Liver (tissue), 9 donors: Measurements from ENCODE around the gene TTC24. TPM values are rescaled to one million over a fixed set of nuclear protein-coding genes. Genes with fewer than 3 reads are reported as not detected.

Experiments
- DNase-seq: peaks from one replicate; pipeline ENCODE4 v3.0.0-alpha.2; 2017; ENCODE audit warnings: low spot score
- H3K27ac ChIP-seq, 2 donors: one replicate each; pipeline ENCODE4 v1.7.0; 2013; ENCODE audit warnings: inconsistent platforms in 2 of 2, low read length in 2 of 2, control low read depth in 1 of 2, low read depth in 1 of 2, mild to moderate bottlenecking in 1 of 2
- H3K27me3 ChIP-seq, 4 donors: one replicate each; pipeline versions ENCODE4 v1.6.1 to v1.7.0; 2013; ENCODE audit warnings: low read length in 3 of 4, inconsistent platforms in 1 of 4, mild to moderate bottlenecking in 1 of 4, moderate library complexity in 1 of 4; ENCODE audit not compliant: control insufficient read depth in 4 of 4, insufficient read depth in 4 of 4
- H3K36me3 ChIP-seq, 4 donors: one replicate each; pipeline versions ENCODE4 v1.6.1 to v1.7.0; 2013; ENCODE audit warnings: low read length in 3 of 4, mild to moderate bottlenecking in 3 of 4, low read depth in 1 of 4, moderate library complexity in 1 of 4; ENCODE audit not compliant: control insufficient read depth in 4 of 4, insufficient read depth in 3 of 4
- H3K4me1 ChIP-seq, 4 donors: one replicate each; pipeline versions ENCODE4 v1.6.1 to v1.7.0; 2013; ENCODE audit warnings: low read length in 3 of 4, mild to moderate bottlenecking in 3 of 4, moderate library complexity in 1 of 4; ENCODE audit not compliant: control insufficient read depth in 4 of 4, insufficient read depth in 4 of 4
- H3K4me3 ChIP-seq, 3 donors: one replicate each; pipeline versions ENCODE4 v1.6.1 to v1.7.0; 2013; ENCODE audit warnings: low read length in 3 of 3, control low read depth in 1 of 3, low read depth in 1 of 3, mild to moderate bottlenecking in 1 of 3
- H3K9ac ChIP-seq, 2 donors: one replicate each; pipeline ENCODE4 v1.7.0; 2013; ENCODE audit warnings: low read length in 2 of 2, mild to moderate bottlenecking in 2 of 2, moderate library complexity in 2 of 2, control low read depth in 1 of 2, low read depth in 1 of 2
- H3K9me3 ChIP-seq, 4 donors: one replicate each; pipeline versions ENCODE4 v1.6.1 to v1.7.0; 2013; ENCODE audit warnings: low read length in 3 of 4; ENCODE audit not compliant: control insufficient read depth in 4 of 4
- EGR1 ChIP-seq, 2 donors: IDR thresholded peaks; 2 replicates each; pipeline ENCODE4 v1.6.1; 2016 to 2018; ENCODE audit warnings: antibody characterized with exemption in 2 of 2, low read depth in 2 of 2
- FOXA1 ChIP-seq: IDR thresholded peaks from 2 replicates; pipeline ENCODE4 v1.6.1; 2016; ENCODE audit warnings: antibody characterized with exemption
- FOXA2 ChIP-seq: IDR thresholded peaks from 2 replicates; pipeline ENCODE4 v1.6.1; 2016; ENCODE audit warnings: antibody characterized with exemption
- GABPA ChIP-seq, 2 donors: IDR thresholded peaks in 1 of 2; conservative IDR thresholded peaks in 1 of 2; 2 replicates each; pipeline ENCODE4 v1.6.1; 2016; ENCODE audit warnings: antibody characterized with exemption in 2 of 2, mild to moderate bottlenecking in 1 of 2, moderate library complexity in 1 of 2
- HNF4A ChIP-seq, 2 donors: conservative IDR thresholded peaks; 2 replicates each; pipeline ENCODE4 v1.6.1; 2016; ENCODE audit warnings: antibody characterized with exemption in 2 of 2, mild to moderate bottlenecking in 2 of 2
- HNF4G ChIP-seq: IDR thresholded peaks from 2 replicates; pipeline ENCODE4 v1.6.1; 2016; ENCODE audit warnings: antibody characterized with exemption
- JUND ChIP-seq, 2 donors: IDR thresholded peaks; 2 replicates each; pipeline ENCODE4 v1.6.1; 2016; ENCODE audit warnings: antibody characterized with exemption in 2 of 2
- NR2F2 ChIP-seq: IDR thresholded peaks from 2 replicates; pipeline ENCODE4 v1.6.1; 2016; ENCODE audit warnings: antibody characterized with exemption
- RAD21 ChIP-seq, 2 donors: IDR thresholded peaks; 2 replicates each; pipeline ENCODE4 v1.6.1; 2016; ENCODE audit warnings: antibody characterized with exemption in 2 of 2, mild to moderate bottlenecking in 2 of 2
- RXRA ChIP-seq, 2 donors: IDR thresholded peaks; 2 replicates each; pipeline ENCODE4 v1.6.1; 2017 to 2018; ENCODE audit warnings: antibody characterized with exemption in 2 of 2, mild to moderate bottlenecking in 1 of 2
- SP1 ChIP-seq: IDR thresholded peaks from 2 replicates; pipeline ENCODE4 v1.6.1; 2018; ENCODE audit warnings: antibody characterized with exemption, mild to moderate bottlenecking
- TAF1 ChIP-seq: conservative IDR thresholded peaks from 2 replicates; pipeline ENCODE4 v1.6.1; 2016; ENCODE audit warnings: antibody characterized with exemption, mild to moderate bottlenecking
- YY1 ChIP-seq: IDR thresholded peaks from 2 replicates; pipeline ENCODE4 v1.6.1; 2016; ENCODE audit warnings: antibody characterized with exemption, mild to moderate bottlenecking
- WGBS: extraction: QIAGEN DNeasy Blood & Tissue Kit; methylation state at CpG from one replicate; pipeline ENCODE4 v1.1.7; 2013; 5-methylcytosine and 5-hydroxymethylcytosine counted together
- polyA plus RNA-seq, 2 donors: library from polyadenylated mRNA; stranded (reverse) in 1 of 2; unstranded in 1 of 2; fragments of 200-250 nt in 1 of 2; fragments of >200 nt in 1 of 2; fragmentation: Nextera tagmentation in 1 of 2; extraction: Ambion mirVana in 1 of 2; gene quantifications; one replicate each; pipeline versions ENCODE4 v1.2.1 to v1.2.3, GENCODE V29; 2013 to 2015
- total RNA-seq, 2 donors: library from RNA; depleted of rRNA; stranded (reverse); fragments of >200 nt; gene quantifications; one replicate each; pipeline ENCODE4 v1.2.3, GENCODE V29; 2014
- TF ChIP-seq, protein P1 (sequence below): IDR thresholded peaks from 2 replicates; pipeline ENCODE4 v1.6.1; 2016; ENCODE audit warnings: antibody characterized with exemption, mild to moderate bottlenecking
- TF ChIP-seq, protein P2 (sequence below): IDR thresholded peaks from 2 replicates; pipeline ENCODE4 v1.6.1; 2016; ENCODE audit warnings: antibody characterized with exemption
- TF ChIP-seq, protein P3 (sequence below): IDR thresholded peaks from 2 replicates; pipeline ENCODE4 v1.6.1; 2016; ENCODE audit warnings: antibody characterized with exemption
- TF ChIP-seq, protein P4 (sequence below): fragments of 150-350 bp; IDR thresholded peaks from 2 replicates; pipeline ENCODE4 v1.5.1; 2017; ENCODE audit warnings: improper control_type of control experiment, low read depth, low read length; ENCODE audit not compliant: missing input control
- TF ChIP-seq, protein P5 (sequence below): IDR thresholded peaks from 2 replicates; pipeline ENCODE4 v1.6.1; 2016; ENCODE audit warnings: antibody characterized with exemption
- donor health status: healthy.
- donor health status: healthy.
- donor health status: healthy.
- donor health status: healthy.
- donor health status: healthy.

TTC24 gene
- total and polyA plus RNA-seq, 4 donors = 0.08 to 0.14 (median 0.10) TPM; not detected in 1

DNA sequence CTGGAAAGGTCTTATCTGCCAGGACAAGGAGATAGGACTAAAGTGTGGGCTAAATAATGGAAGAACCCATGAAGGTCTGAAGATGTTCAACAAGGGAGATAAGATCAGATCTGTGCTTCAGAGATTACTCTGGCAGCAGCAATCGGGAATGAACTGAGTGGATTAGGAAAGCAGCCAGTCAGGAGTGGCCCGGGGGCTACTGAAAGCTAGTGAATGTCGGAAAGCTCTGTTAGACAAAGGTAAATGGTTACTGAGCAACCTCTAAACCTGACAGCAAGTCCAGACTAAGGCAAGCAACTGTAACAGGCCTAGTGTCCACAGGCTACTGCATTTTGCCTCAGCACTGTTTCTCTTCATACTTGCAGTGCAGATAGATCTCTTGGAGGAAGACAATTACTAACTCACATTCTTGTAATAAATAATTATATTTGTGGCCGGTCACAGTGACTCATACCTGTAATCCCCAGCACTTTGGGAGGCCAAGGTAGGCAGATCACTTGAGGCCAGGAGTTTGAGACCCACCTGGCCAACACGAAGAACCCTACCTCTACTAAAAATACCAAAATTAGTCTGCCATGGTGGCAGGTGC is 19.6 kb upstream of the TTC24 start:
- Histone ChIP-seq H3K27me3 (no peaks in the 10 kb centered on the region), H3K4me3 (no peak overlapping the region), H3K9ac (no peak overlapping the region), H3K27ac (no peak overlapping the region), H3K36me3 (no peaks in the 10 kb centered on the region), H3K4me1 (no peaks in the 10 kb centered on the region), H3K9me3 (no peaks in the 10 kb centered on the region)
- TF ChIP-seq JUND (IDR thresholded peaks at IDR 0.05) (no peak), FOXA1 (no peak), FOXA2 (no peak)
- no peak for DNase-seq
- WGBS = 75% methylated on average over 5 of the region's 5 CpGs

DNA sequence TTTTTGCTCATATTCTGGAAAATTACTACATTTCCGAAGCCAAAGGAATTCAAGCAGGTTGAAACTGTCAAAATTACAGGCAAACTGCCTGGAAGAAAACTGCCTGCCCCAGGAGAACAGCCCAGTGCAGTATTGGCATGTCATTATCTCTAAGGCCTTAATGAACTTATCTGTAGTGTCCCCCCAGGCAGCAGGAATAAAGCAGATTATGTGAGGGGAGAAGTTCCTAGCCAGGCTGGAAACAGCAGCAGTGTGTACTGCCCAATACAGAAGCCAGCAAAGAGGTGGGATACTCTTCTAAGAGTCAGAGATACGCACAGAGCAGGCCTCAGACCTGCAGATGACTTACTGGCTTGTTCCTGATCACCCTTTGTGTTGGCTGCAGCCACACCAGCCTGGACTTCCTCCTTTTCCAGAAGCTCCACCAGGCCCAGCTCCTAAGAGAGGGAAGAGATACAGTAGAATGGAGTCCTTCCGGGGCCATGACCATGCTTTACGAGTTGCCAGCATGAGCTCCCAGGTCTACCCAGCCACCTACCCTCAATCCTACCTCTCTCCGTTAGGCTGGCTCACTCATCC is 18.8 kb upstream of the TTC24 start:
- DNase-seq = no peak
- Histone ChIP-seq H3K9me3 (no peaks in the 10 kb centered on the region), H3K27ac (no peak overlapping the region), H3K4me1 (no peaks in the 10 kb centered on the region), H3K27me3 (no peaks in the 10 kb centered on the region), H3K36me3 (no peaks in the 10 kb centered on the region), H3K4me3 (no peak overlapping the region), H3K9ac (no peak overlapping the region)
- TF ChIP-seq NR2F2 (no peak), FOXA2 (no peak), GABPA (IDR thresholded peaks at IDR 0.05 in 1 of 2, conservative IDR thresholded peaks at IDR 0.05 in 1 of 2) (no peak), TAF1 (no peak), FOXA1 (no peak), HNF4G (no peak), HNF4A (conservative IDR thresholded peaks at IDR 0.05) (no peak), EGR1 (IDR thresholded peaks at IDR 0.05; ENCODE audit: low read depth in 2 of 2) (no peak), RAD21 (IDR thresholded peaks at IDR 0.05) (no peak), RXRA (IDR thresholded peaks at IDR 0.05) (no peak), JUND (IDR thresholded peaks at IDR 0.05) (no peak), YY1 (no peak), SP1 (no peak)
- TF ChIP-seq, protein P1, sequence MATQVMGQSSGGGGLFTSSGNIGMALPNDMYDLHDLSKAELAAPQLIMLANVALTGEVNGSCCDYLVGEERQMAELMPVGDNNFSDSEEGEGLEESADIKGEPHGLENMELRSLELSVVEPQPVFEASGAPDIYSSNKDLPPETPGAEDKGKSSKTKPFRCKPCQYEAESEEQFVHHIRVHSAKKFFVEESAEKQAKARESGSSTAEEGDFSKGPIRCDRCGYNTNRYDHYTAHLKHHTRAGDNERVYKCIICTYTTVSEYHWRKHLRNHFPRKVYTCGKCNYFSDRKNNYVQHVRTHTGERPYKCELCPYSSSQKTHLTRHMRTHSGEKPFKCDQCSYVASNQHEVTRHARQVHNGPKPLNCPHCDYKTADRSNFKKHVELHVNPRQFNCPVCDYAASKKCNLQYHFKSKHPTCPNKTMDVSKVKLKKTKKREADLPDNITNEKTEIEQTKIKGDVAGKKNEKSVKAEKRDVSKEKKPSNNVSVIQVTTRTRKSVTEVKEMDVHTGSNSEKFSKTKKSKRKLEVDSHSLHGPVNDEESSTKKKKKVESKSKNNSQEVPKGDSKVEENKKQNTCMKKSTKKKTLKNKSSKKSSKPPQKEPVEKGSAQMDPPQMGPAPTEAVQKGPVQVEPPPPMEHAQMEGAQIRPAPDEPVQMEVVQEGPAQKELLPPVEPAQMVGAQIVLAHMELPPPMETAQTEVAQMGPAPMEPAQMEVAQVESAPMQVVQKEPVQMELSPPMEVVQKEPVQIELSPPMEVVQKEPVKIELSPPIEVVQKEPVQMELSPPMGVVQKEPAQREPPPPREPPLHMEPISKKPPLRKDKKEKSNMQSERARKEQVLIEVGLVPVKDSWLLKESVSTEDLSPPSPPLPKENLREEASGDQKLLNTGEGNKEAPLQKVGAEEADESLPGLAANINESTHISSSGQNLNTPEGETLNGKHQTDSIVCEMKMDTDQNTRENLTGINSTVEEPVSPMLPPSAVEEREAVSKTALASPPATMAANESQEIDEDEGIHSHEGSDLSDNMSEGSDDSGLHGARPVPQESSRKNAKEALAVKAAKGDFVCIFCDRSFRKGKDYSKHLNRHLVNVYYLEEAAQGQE = no peak
- TF ChIP-seq, protein P2, sequence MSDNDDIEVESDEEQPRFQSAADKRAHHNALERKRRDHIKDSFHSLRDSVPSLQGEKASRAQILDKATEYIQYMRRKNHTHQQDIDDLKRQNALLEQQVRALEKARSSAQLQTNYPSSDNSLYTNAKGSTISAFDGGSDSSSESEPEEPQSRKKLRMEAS = no peak
- TF ChIP-seq, protein P3, sequence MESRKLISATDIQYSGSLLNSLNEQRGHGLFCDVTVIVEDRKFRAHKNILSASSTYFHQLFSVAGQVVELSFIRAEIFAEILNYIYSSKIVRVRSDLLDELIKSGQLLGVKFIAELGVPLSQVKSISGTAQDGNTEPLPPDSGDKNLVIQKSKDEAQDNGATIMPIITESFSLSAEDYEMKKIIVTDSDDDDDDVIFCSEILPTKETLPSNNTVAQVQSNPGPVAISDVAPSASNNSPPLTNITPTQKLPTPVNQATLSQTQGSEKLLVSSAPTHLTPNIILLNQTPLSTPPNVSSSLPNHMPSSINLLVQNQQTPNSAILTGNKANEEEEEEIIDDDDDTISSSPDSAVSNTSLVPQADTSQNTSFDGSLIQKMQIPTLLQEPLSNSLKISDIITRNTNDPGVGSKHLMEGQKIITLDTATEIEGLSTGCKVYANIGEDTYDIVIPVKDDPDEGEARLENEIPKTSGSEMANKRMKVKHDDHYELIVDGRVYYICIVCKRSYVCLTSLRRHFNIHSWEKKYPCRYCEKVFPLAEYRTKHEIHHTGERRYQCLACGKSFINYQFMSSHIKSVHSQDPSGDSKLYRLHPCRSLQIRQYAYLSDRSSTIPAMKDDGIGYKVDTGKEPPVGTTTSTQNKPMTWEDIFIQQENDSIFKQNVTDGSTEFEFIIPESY = no peak
- TF ChIP-seq, protein P4, sequence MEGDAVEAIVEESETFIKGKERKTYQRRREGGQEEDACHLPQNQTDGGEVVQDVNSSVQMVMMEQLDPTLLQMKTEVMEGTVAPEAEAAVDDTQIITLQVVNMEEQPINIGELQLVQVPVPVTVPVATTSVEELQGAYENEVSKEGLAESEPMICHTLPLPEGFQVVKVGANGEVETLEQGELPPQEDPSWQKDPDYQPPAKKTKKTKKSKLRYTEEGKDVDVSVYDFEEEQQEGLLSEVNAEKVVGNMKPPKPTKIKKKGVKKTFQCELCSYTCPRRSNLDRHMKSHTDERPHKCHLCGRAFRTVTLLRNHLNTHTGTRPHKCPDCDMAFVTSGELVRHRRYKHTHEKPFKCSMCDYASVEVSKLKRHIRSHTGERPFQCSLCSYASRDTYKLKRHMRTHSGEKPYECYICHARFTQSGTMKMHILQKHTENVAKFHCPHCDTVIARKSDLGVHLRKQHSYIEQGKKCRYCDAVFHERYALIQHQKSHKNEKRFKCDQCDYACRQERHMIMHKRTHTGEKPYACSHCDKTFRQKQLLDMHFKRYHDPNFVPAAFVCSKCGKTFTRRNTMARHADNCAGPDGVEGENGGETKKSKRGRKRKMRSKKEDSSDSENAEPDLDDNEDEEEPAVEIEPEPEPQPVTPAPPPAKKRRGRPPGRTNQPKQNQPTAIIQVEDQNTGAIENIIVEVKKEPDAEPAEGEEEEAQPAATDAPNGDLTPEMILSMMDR = no peak
- TF ChIP-seq, protein P5, sequence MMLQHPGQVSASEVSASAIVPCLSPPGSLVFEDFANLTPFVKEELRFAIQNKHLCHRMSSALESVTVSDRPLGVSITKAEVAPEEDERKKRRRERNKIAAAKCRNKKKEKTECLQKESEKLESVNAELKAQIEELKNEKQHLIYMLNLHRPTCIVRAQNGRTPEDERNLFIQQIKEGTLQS = no peak
- 76% methylated on average over 5 of the region's 5 CpGs for WGBS
